NCI-H1092 treated with DMSO at 0.1 percent for 48 hours (cell line): ENCODE data around the gene CLRN2.
"Not testable (repeated sequence)": the region's sequence is repeated elsewhere in the genome, so short reads cannot be mapped to it uniquely, and the experiment has no call there.

Source experiments
- DNase-seq: peaks from one replicate; lab custom pipeline; 2025; lab: John Stamatoyannopoulos, UW

Gene CLRN2

GRCh38 chr4:17545374-17546140 is 30.6 kb downstream of the CLRN2 start:
- no peak for DNase-seq

- DNase-seq = no peak
These were observed 31.3 kb downstream of the CLRN2 start for GRCh38 chr4:17546222-17546621.

GRCh38 chr4:17546678-17547077 is 31.7 kb downstream of the CLRN2 start:
- DNase-seq = no peak

- no peak for DNase-seq
These were observed 35.6 kb downstream of the CLRN2 start for GRCh38 chr4:17550549-17550948.

GRCh38 chr4:17552427-17552826 is 37.5 kb downstream of the CLRN2 start:
- no peak for DNase-seq

GRCh38 chr4:17554568-17554967 is 39.6 kb downstream of the CLRN2 start:
- no peak for DNase-seq

- no peak for DNase-seq
These were observed 41.5 kb downstream of the CLRN2 start for GRCh38 chr4:17556498-17556897.

- no peak for DNase-seq
These were observed 42.9 kb downstream of the CLRN2 start for GRCh38 chr4:17557880-17558279.

- no peak for DNase-seq
These were observed 44.2 kb downstream of the CLRN2 start for GRCh38 chr4:17558941-17559708.

- no peak for DNase-seq
These were observed 44.7 kb downstream of the CLRN2 start for GRCh38 chr4:17559709-17560048.

- DNase-seq = no peak
These were observed 45.2 kb downstream of the CLRN2 start for GRCh38 chr4:17560065-17560673.

GRCh38 chr4:17561195-17561909 is 46.4 kb downstream of the CLRN2 start:
- no peak for DNase-seq

GRCh38 chr4:17562157-17562556 is 47.2 kb downstream of the CLRN2 start:
- no peak for DNase-seq

- DNase-seq = no peak
These were observed 50.9 kb downstream of the CLRN2 start for GRCh38 chr4:17565846-17566245.

- no peak for DNase-seq
These were observed 52.3 kb downstream of the CLRN2 start for GRCh38 chr4:17567271-17567670.

- DNase-seq = no peak
These were observed 59.2 kb downstream of the CLRN2 start for GRCh38 chr4:17574206-17574605.

- not testable (repeated sequence) for DNase-seq
These were observed 60.2 kb downstream of the CLRN2 start for GRCh38 chr4:17575177-17575576.
